Measurements from ENCODE around the gene SLCO4A1.

The SLCO4A1 gene

GRCh38 chr20:62628691-62629090 lies 13.6 kb upstream of the SLCO4A1 start:
- no peak overlapping the region for H3K4me3 ChIP-seq (ENCODE audit: low read depth, low read length)
- TF ChIP-seq CTCF (IDR thresholded peaks at IDR 0.05; ENCODE audit: low read depth, low read length, missing control alignments), result no peak
- DNase-seq (ENCODE audit: low read depth), result no peak

GRCh38 chr20:62629864-62630470 lies 12.3 kb upstream of the SLCO4A1 start:
- DNase-seq (ENCODE audit: low read depth), result no peak
- H3K4me3 ChIP-seq (ENCODE audit: low read depth, low read length), result no peak overlapping the region
- TF ChIP-seq CTCF (IDR thresholded peaks at IDR 0.05; ENCODE audit: low read depth, low read length, missing control alignments), result no peak

GRCh38 chr20:62631336-62632308 lies 10.7 kb upstream of the SLCO4A1 start:
- H3K4me3 ChIP-seq (ENCODE audit: low read depth, low read length), result no peak overlapping the region
- no peak for TF ChIP-seq CTCF (IDR thresholded peaks at IDR 0.05; ENCODE audit: low read depth, low read length, missing control alignments)
- no peak for DNase-seq (ENCODE audit: low read depth)

- DNase-seq (ENCODE audit: low read depth), result no peak
- H3K4me3 ChIP-seq (ENCODE audit: low read depth, low read length), result no peak overlapping the region
- no peak for TF ChIP-seq CTCF (IDR thresholded peaks at IDR 0.05; ENCODE audit: low read depth, low read length, missing control alignments)
Observed at GRCh38 chr20:62632575-62633090, 9.7 kb upstream of the SLCO4A1 start.

GRCh38 chr20:62633598-62634329 lies 8.5 kb upstream of the SLCO4A1 start:
- DNase-seq (ENCODE audit: low read depth), result no peak
- no peak for TF ChIP-seq CTCF (IDR thresholded peaks at IDR 0.05; ENCODE audit: low read depth, low read length, missing control alignments)
- H3K4me3 ChIP-seq (ENCODE audit: low read depth, low read length), result no peak overlapping the region

GRCh38 chr20:62634330-62634967 lies 7.9 kb upstream of the SLCO4A1 start:
- DNase-seq (ENCODE audit: low read depth), result no peak
- no peak for TF ChIP-seq CTCF (IDR thresholded peaks at IDR 0.05; ENCODE audit: low read depth, low read length, missing control alignments)
- H3K4me3 ChIP-seq (ENCODE audit: low read depth, low read length), result no peak overlapping the region

Data from GM12864 (cell line).